ENCODE measurements around the gene CTIF. TPM values are rescaled to one million over a fixed set of nuclear protein-coding genes. Genes with fewer than 3 reads are reported as not detected.

Gene CTIF
- total and polyA plus RNA-seq, 4 donors, result 10.6 to 26.7 (median 12.3) TPM

DNA sequence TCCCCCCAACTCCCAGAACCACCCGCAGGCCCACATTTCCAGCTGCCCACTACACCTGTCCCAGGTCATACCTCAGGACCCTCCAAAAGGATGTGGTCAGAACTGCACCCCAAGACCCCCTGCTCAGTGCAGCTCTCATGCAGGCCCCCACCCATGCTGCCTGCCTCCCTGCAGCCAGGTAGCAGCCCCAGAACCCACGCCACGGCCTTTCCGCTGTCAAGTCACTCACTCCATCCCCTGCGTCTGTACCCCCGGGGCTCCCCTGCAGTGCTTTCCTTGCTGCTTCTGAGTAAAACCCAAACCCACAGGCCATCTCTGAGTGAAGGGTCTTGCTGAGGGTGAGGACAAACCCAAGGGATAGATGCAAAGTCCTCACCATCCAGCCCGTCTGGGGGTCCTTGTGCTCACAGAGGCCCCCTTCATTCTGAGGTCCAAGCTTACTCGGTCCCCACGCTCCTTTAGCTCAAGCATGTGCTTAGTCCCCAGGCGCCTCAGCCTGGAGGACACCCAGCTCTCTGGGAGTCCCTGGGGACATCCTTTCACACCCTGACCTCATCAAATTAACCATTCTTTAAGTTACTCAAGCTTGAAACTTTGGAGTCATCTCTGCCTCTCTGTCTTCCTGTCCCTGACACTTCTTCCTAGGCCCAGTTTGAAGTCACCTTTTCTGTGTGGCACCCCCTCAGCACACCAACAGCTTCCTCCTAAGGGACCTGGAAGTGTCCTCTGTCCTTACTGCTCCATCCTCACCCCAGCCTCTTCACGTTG lies 281.8 kb downstream of the CTIF start (continued):
- TF ChIP-seq SP1 (IDR thresholded peaks at IDR 0.05) (no peak), RAD21 (IDR thresholded peaks at IDR 0.05) (no peak), EGR1 (IDR thresholded peaks at IDR 0.05; ENCODE audit: low read depth in 2 of 2) (no peak)

DNA sequence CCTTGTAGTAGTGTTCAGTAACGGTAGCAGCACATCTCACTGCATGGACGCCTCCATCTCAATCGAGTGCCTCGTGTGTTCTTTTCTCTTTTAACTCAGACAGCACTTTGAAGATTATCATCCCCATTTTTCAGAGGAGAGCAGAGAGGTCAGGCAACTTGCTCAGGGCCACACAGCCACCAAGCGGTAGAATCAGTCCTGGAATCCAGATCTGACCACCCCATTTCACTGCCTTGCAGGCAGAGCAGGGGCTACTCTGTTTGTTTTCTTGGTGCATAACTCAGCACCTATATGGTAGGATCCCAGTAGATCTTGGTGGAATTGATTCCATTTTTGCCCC lies 282.4 kb downstream of the CTIF start:
- no peak overlapping the region for H3K27ac ChIP-seq (ENCODE audit: low read depth in 1 of 2, low read length in 2 of 2)
- 94% methylated on average over 5 of the region's 5 CpGs for WGBS
- peaks cover 0 to 8% (median 5%) of the 10 kb centered on the region in 4 donors for H3K4me1 ChIP-seq (ENCODE audit: control insufficient read depth in 4 of 4, insufficient read depth in 4 of 4, low read length in 3 of 4)
- H3K36me3 ChIP-seq (ENCODE audit: control insufficient read depth in 4 of 4, insufficient read depth in 3 of 4, low read depth in 1 of 4, low read length in 3 of 4), result peaks cover 0 to 3% (median 1%) of the 10 kb centered on the region in 4 donors
- no peaks in the 10 kb centered on the region for H3K27me3 ChIP-seq (ENCODE audit: control insufficient read depth in 4 of 4, insufficient read depth in 4 of 4, low read length in 3 of 4)
- H3K9me3 ChIP-seq (ENCODE audit: control insufficient read depth in 4 of 4, low read length in 3 of 4), result peaks cover 0 to 4% (median 0%) of the 10 kb centered on the region in 4 donors
- H3K9ac ChIP-seq (ENCODE audit: low read depth in 1 of 2, low read length in 2 of 2), result no peak overlapping the region
- DNase-seq (ENCODE audit: low spot score), result no peak
- H3K4me3 ChIP-seq (ENCODE audit: low read depth in 1 of 3, low read length in 3 of 3), result no peak overlapping the region
- TF ChIP-seq MAX (IDR thresholded peaks at IDR 0.05), result no peak
- TF ChIP-seq JUND (IDR thresholded peaks at IDR 0.05), result no peak
- no peak for TF ChIP-seq ATF3 (IDR thresholded peaks at IDR 0.05)
- TF ChIP-seq RXRA (IDR thresholded peaks at IDR 0.05), result no peak
- no peak for TF ChIP-seq EGR1 (IDR thresholded peaks at IDR 0.05; ENCODE audit: low read depth in 2 of 2)
- no peak for TF ChIP-seq TAF1 (conservative IDR thresholded peaks at IDR 0.05)
- TF ChIP-seq, protein P1, sequence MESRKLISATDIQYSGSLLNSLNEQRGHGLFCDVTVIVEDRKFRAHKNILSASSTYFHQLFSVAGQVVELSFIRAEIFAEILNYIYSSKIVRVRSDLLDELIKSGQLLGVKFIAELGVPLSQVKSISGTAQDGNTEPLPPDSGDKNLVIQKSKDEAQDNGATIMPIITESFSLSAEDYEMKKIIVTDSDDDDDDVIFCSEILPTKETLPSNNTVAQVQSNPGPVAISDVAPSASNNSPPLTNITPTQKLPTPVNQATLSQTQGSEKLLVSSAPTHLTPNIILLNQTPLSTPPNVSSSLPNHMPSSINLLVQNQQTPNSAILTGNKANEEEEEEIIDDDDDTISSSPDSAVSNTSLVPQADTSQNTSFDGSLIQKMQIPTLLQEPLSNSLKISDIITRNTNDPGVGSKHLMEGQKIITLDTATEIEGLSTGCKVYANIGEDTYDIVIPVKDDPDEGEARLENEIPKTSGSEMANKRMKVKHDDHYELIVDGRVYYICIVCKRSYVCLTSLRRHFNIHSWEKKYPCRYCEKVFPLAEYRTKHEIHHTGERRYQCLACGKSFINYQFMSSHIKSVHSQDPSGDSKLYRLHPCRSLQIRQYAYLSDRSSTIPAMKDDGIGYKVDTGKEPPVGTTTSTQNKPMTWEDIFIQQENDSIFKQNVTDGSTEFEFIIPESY (IDR thresholded peaks at IDR 0.05), result no peak
- no peak for TF ChIP-seq CTCF (IDR thresholded peaks at IDR 0.05; ENCODE audit: low read depth, low read length, missing input control)
- no peak for TF ChIP-seq HNF4G (IDR thresholded peaks at IDR 0.05)
- TF ChIP-seq RAD21 (IDR thresholded peaks at IDR 0.05), result no peak
- TF ChIP-seq FOXA2 (IDR thresholded peaks at IDR 0.05), result no peak
- TF ChIP-seq GABPA (IDR thresholded peaks at IDR 0.05 in 1 of 2, conservative IDR thresholded peaks at IDR 0.05 in 1 of 2), result no peak
- TF ChIP-seq SP1 (IDR thresholded peaks at IDR 0.05), result no peak
- no peak for TF ChIP-seq NR2F2 (IDR thresholded peaks at IDR 0.05)
- TF ChIP-seq, protein P2, sequence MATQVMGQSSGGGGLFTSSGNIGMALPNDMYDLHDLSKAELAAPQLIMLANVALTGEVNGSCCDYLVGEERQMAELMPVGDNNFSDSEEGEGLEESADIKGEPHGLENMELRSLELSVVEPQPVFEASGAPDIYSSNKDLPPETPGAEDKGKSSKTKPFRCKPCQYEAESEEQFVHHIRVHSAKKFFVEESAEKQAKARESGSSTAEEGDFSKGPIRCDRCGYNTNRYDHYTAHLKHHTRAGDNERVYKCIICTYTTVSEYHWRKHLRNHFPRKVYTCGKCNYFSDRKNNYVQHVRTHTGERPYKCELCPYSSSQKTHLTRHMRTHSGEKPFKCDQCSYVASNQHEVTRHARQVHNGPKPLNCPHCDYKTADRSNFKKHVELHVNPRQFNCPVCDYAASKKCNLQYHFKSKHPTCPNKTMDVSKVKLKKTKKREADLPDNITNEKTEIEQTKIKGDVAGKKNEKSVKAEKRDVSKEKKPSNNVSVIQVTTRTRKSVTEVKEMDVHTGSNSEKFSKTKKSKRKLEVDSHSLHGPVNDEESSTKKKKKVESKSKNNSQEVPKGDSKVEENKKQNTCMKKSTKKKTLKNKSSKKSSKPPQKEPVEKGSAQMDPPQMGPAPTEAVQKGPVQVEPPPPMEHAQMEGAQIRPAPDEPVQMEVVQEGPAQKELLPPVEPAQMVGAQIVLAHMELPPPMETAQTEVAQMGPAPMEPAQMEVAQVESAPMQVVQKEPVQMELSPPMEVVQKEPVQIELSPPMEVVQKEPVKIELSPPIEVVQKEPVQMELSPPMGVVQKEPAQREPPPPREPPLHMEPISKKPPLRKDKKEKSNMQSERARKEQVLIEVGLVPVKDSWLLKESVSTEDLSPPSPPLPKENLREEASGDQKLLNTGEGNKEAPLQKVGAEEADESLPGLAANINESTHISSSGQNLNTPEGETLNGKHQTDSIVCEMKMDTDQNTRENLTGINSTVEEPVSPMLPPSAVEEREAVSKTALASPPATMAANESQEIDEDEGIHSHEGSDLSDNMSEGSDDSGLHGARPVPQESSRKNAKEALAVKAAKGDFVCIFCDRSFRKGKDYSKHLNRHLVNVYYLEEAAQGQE (IDR thresholded peaks at IDR 0.05), result no peak
- no peak for TF ChIP-seq HNF4A (conservative IDR thresholded peaks at IDR 0.05)
- no peak for TF ChIP-seq YY1 (IDR thresholded peaks at IDR 0.05)

Measured in liver (tissue), 9 donors.